Measurements from ENCODE around the gene ZBED3. TPM values are rescaled to one million over a fixed set of nuclear protein-coding genes. Genes with fewer than 3 reads are reported as not detected.

ZBED3 gene
- total and polyA plus RNA-seq, 2 of the 4 experiments (the other 2 are of a cell fraction), result 0.18 to 2.5 TPM

- Histone ChIP-seq H2BK15ac (ENCODE audit: low read depth, low read length) (no peak overlapping the region), H3K27ac (ENCODE audit: insufficient read depth, low read length) (no peak overlapping the region), H3K4ac (ENCODE audit: low read depth, low read length) (no peak overlapping the region), H4K5ac (ENCODE audit: low read depth, low read length) (no peak overlapping the region), H3K23ac (ENCODE audit: low read depth, low read length) (no peak overlapping the region), H2BK5ac (ENCODE audit: low read depth, low read length, poor library complexity, severe bottlenecking) (no peak overlapping the region), H3K9me3 (ENCODE audit: control insufficient read depth, insufficient read depth, low read length) (no peaks in the 10 kb centered on the region; the same call in 1 of the 2 replicates), H2AK9ac (replicated peaks; ENCODE audit: low read depth, low read length, poor library complexity) (no peak overlapping the region), H2BK20ac (ENCODE audit: low read depth, low read length) (no peak overlapping the region), H2AFZ (replicated peaks; ENCODE audit: low read length, poor library complexity) (no peak overlapping the region), H3K27me3 (ENCODE audit: control insufficient read depth, insufficient read depth, low read length) (no peaks in the 10 kb centered on the region), H3K4me1 (ENCODE audit: control insufficient read depth, insufficient read depth, low read length) (peaks cover 2% of the 10 kb centered on the region), H3K79me1 (ENCODE audit: low read depth in 1 of 2, low read length in 2 of 2) (peaks cover 8 to 27% of the 10 kb centered on the region in 2 experiments), H3K18ac (ENCODE audit: low read depth, low read length) (no peak overlapping the region), H3K9me1 (ENCODE audit: insufficient read depth, low read length) (0 out of 2 replicates have a peak, but pooled peaks cover 2% of the 10 kb centered on the region), H4K8ac (ENCODE audit: low read depth in 2 of 2, low read length in 2 of 2) (no peak overlapping the region), H3K4me3 (ENCODE audit: insufficient read depth, low read depth, low read length) (no peak overlapping the region), H2BK120ac (ENCODE audit: low read depth, low read length) (no peak overlapping the region), H3K4me2 (ENCODE audit: low read depth, low read length) (no peak overlapping the region), H3K36me3 (ENCODE audit: control insufficient read depth, insufficient read depth, low read length) (peaks cover 11% of the 10 kb centered on the region), H3K56ac (ENCODE audit: extremely low read depth, insufficient read depth, low read length) (no peak overlapping the region), H3K14ac (replicated peaks; ENCODE audit: low read depth, low read length) (no peak overlapping the region), H4K91ac (ENCODE audit: insufficient read depth, low read depth, low read length) (no peak overlapping the region), H3K9ac (ENCODE audit: low read depth, low read length) (no peak overlapping the region), H2AK5ac (ENCODE audit: low read depth, low read length) (no peak overlapping the region), H4K20me1 (ENCODE audit: insufficient read depth, low read length) (no peaks in the 10 kb centered on the region)
- DNase-seq, result no peak
- ChIA-PET POLR2A (ENCODE audit: unreplicated experiment) (no interaction called here), CTCF (interaction anchor here (0.7 kb wide), 1 partner anchor 44 kb away, joined by 3 read pairs; no protein-coding TSS in a partner anchor)
- intact Hi-C loops (cut with micrococcal nuclease) (loop anchor here (5.0 kb wide), 1 partner anchor 316 kb away; the partner anchor contains the start of gene F2R), dilution Hi-C loops (cut with HindIII; ENCODE audit: low sequenced_read_pairs, unreplicated experiment) (no loop called here), in situ Hi-C loops (cut with MboI; ENCODE audit: low sequenced_read_pairs) (no loop called here)
- TF ChIP-seq MXI1 (IDR thresholded peaks at IDR 0.05; ENCODE audit: borderline replicate concordance, low read depth, low read length) (no peak), SMC3 (IDR thresholded peaks at IDR 0.05; ENCODE audit: low read depth, low read length) (no peak), CEBPB (IDR thresholded peaks at IDR 0.05; ENCODE audit: low read depth, low read length) (no peak), MAZ (IDR thresholded peaks at IDR 0.05; ENCODE audit: borderline replicate concordance, low read depth, low read length) (no peak), CTCF (conservative IDR thresholded peaks at IDR 0.05; ENCODE audit: low read depth, low read length) (no peak), NFE2L2 (IDR thresholded peaks at IDR 0.05; ENCODE audit: low read depth, low read length) (no peak), MAFK (IDR thresholded peaks at IDR 0.05; ENCODE audit: low read depth, low read length) (no peak), RCOR1 (IDR thresholded peaks at IDR 0.05; ENCODE audit: insufficient replicate concordance, low read length) (no peak), RAD21 (IDR thresholded peaks at IDR 0.05; ENCODE audit: low read length) (no peak)
- no CpG with 5 or more reads among the region's 5 CpGs for WGBS, 2 experiments (ENCODE audit: extremely low coverage in 2 of 2, insufficient read length in 1 of 2)
- BruUV-seq (replicated peaks), result no TSS peak
- ATAC-seq (ENCODE audit: low read depth), result no peak
These were observed 53.7 kb downstream of the ZBED3 start for GRCh38 chr5:77033338-77033737.
